WTC11 (cell line): ENCODE measurements around the gene GXYLT2.

ENCODE experiments used
- ARID4B ChIP-seq: sonication (generic); formaldehyde crosslinking; IDR thresholded peaks from 2 replicates; pipeline ENCODE4 v1.8.0; 2023; ENCODE audit warnings: missing genetic modification reagents, mild to moderate bottlenecking, borderline replicate concordance
- CTCF ChIP-seq: fragments of 200-600 bp; IDR thresholded peaks from 2 replicates; pipeline ENCODE4 v1.8.0; 2022; ENCODE audit warnings: antibody characterized with exemption
- JUN ChIP-seq: sonication (generic); formaldehyde crosslinking; IDR thresholded peaks from 2 replicates; pipeline ENCODE4 v1.8.0; 2023; ENCODE audit warnings: mild to moderate bottlenecking, missing genetic modification reagents
- NFE2L1 ChIP-seq: sonication (generic); formaldehyde crosslinking; IDR thresholded peaks from 2 replicates; pipeline ENCODE4 v1.8.1; 2023; ENCODE audit warnings: missing genetic modification reagents
- PRRX2 ChIP-seq: fragments of 250-450 bp; sonication (Bioruptor Pico); IDR thresholded peaks from 2 replicates; pipeline ENCODE4 v1.8.0; 2021; ENCODE audit warnings: mild to moderate bottlenecking
- ZNF121 ChIP-seq: sonication (generic); formaldehyde crosslinking; IDR thresholded peaks from 2 replicates; pipeline ENCODE4 v1.8.0; 2023; ENCODE audit warnings: missing genetic modification reagents
- ZNF317 ChIP-seq: sonication (generic); formaldehyde crosslinking; IDR thresholded peaks from 2 replicates; pipeline ENCODE4 v1.8.1; 2023; ENCODE audit warnings: low read depth, mild to moderate bottlenecking, moderate library complexity, missing genetic modification reagents, borderline replicate concordance
- ZNF423 ChIP-seq: fragments of 250-450 bp; sonication (Bioruptor Pico); IDR thresholded peaks from 2 replicates; pipeline ENCODE4 v2.1.2; 2022; ENCODE audit warnings: mild to moderate bottlenecking, moderate library complexity
- TF ChIP-seq, protein P1 (sequence below): sonication (generic); formaldehyde crosslinking; IDR thresholded peaks from 2 replicates; pipeline ENCODE4 v1.8.0; 2022; ENCODE audit warnings: mild to moderate bottlenecking, missing genetic modification reagents
- TF ChIP-seq, protein P2 (sequence below): sonication (generic); formaldehyde crosslinking; IDR thresholded peaks from 2 replicates; pipeline ENCODE4 v1.8.0; 2022; ENCODE audit warnings: mild to moderate bottlenecking, missing genetic modification reagents
- TF ChIP-seq, protein P3 (sequence below): sonication (generic); formaldehyde crosslinking; IDR thresholded peaks from 2 replicates; pipeline ENCODE4 v1.8.0; 2022; ENCODE audit warnings: mild to moderate bottlenecking, missing genetic modification reagents

DNA sequence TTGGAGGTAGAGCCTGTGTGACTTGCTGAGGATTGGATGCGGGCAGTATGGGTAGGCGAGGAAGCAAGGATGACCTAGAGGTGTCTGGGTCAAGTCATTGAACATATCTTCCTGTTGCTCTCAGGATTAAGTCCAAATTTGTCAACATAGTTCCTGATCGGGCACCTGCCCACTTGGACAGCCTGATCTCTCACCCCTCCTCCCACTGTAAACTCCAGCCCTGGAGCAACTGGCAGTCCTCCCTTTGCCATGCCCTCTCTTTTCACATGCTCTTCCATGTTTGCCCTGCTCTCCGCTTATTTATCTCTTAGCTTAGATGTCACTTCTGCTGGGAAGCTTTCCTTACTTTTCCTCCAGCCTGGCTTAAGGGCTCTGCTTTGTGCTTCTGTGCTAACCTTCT is 61.2 kb downstream of the GXYLT2 start:
- TF ChIP-seq CTCF (no peak), ZNF423 (no peak), ZNF121 (CRISPR knock-in tag) (no peak), ARID4B (CRISPR knock-in tag) (no peak), PRRX2 (CRISPR knock-in tag) (no peak), JUN (CRISPR knock-in tag) (no peak), NFE2L1 (CRISPR knock-in tag) (no peak), ZNF317 (CRISPR knock-in tag) (no peak)
- TF ChIP-seq, protein P1, sequence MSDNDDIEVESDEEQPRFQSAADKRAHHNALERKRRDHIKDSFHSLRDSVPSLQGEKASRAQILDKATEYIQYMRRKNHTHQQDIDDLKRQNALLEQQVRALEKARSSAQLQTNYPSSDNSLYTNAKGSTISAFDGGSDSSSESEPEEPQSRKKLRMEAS: no peak
- TF ChIP-seq, protein P2, sequence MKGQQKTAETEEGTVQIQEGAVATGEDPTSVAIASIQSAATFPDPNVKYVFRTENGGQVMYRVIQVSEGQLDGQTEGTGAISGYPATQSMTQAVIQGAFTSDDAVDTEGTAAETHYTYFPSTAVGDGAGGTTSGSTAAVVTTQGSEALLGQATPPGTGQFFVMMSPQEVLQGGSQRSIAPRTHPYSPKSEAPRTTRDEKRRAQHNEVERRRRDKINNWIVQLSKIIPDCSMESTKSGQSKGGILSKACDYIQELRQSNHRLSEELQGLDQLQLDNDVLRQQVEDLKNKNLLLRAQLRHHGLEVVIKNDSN (CRISPR knock-in tag): no peak
- TF ChIP-seq, protein P3, sequence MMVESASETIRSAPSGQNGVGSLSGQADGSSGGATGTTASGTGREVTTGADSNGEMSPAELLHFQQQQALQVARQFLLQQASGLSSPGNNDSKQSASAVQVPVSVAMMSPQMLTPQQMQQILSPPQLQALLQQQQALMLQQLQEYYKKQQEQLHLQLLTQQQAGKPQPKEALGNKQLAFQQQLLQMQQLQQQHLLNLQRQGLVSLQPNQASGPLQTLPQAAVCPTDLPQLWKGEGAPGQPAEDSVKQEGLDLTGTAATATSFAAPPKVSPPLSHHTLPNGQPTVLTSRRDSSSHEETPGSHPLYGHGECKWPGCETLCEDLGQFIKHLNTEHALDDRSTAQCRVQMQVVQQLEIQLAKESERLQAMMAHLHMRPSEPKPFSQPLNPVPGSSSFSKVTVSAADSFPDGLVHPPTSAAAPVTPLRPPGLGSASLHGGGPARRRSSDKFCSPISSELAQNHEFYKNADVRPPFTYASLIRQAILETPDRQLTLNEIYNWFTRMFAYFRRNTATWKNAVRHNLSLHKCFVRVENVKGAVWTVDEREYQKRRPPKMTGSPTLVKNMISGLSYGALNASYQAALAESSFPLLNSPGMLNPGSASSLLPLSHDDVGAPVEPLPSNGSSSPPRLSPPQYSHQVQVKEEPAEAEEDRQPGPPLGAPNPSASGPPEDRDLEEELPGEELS: no peak
